Loucy (cell line): ENCODE data around the gene CDHR5.
A peak's percentile ranks its signal among the peaks of the same experiment; 100 is the strongest.

Source experiments
- EZH2phosphoT487 ChIP-seq: fragments of 200-600 bp; IDR thresholded peaks from 2 replicates; pipeline ENCODE4 v1.6.1; 2018; ENCODE audit warnings: antibody characterized with exemption, mild to moderate bottlenecking, moderate library complexity, borderline replicate concordance
- TF ChIP-seq, protein P1 (sequence below): fragments of 200-600 bp; sonication (generic); conservative IDR thresholded peaks from 2 replicates; pipeline ENCODE4 v1.5.1; 2014; ENCODE audit warnings: mild to moderate bottlenecking, antibody characterized with exemption, low read length

- TF ChIP-seq, protein P1, sequence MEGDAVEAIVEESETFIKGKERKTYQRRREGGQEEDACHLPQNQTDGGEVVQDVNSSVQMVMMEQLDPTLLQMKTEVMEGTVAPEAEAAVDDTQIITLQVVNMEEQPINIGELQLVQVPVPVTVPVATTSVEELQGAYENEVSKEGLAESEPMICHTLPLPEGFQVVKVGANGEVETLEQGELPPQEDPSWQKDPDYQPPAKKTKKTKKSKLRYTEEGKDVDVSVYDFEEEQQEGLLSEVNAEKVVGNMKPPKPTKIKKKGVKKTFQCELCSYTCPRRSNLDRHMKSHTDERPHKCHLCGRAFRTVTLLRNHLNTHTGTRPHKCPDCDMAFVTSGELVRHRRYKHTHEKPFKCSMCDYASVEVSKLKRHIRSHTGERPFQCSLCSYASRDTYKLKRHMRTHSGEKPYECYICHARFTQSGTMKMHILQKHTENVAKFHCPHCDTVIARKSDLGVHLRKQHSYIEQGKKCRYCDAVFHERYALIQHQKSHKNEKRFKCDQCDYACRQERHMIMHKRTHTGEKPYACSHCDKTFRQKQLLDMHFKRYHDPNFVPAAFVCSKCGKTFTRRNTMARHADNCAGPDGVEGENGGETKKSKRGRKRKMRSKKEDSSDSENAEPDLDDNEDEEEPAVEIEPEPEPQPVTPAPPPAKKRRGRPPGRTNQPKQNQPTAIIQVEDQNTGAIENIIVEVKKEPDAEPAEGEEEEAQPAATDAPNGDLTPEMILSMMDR, result peak; percentile 86
- no peak for TF ChIP-seq EZH2phosphoT487
These were observed 38.0 kb upstream of the CDHR5 start for GRCh38 chr11:662689-663274.
